GM10266 (cell line): ENCODE data around the gene VWA3A.

ENCODE experiments used
- DNase-seq: peaks from one replicate; pipeline ENCODE4 v3.0.0; 2012; ENCODE audit errors: extremely low spot score
- TF ChIP-seq, protein P1 (sequence below): IDR thresholded peaks from 2 replicates; pipeline ENCODE4 v1.5.1; 2012; ENCODE audit warnings: mild to moderate bottlenecking, low read depth; ENCODE audit not compliant: control insufficient read depth, insufficient read depth; ENCODE audit errors: missing control alignments

The VWA3A gene

GRCh38 chr16:22055881-22056280 is 36.5 kb upstream of the VWA3A start:
- no peak for DNase-seq
- TF ChIP-seq, protein P1, sequence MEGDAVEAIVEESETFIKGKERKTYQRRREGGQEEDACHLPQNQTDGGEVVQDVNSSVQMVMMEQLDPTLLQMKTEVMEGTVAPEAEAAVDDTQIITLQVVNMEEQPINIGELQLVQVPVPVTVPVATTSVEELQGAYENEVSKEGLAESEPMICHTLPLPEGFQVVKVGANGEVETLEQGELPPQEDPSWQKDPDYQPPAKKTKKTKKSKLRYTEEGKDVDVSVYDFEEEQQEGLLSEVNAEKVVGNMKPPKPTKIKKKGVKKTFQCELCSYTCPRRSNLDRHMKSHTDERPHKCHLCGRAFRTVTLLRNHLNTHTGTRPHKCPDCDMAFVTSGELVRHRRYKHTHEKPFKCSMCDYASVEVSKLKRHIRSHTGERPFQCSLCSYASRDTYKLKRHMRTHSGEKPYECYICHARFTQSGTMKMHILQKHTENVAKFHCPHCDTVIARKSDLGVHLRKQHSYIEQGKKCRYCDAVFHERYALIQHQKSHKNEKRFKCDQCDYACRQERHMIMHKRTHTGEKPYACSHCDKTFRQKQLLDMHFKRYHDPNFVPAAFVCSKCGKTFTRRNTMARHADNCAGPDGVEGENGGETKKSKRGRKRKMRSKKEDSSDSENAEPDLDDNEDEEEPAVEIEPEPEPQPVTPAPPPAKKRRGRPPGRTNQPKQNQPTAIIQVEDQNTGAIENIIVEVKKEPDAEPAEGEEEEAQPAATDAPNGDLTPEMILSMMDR = no peak

- DNase-seq = no peak
- TF ChIP-seq, protein P1 = no peak
Observed at GRCh38 chr16:22063888-22064467, 28.4 kb upstream of the VWA3A start.

DNA sequence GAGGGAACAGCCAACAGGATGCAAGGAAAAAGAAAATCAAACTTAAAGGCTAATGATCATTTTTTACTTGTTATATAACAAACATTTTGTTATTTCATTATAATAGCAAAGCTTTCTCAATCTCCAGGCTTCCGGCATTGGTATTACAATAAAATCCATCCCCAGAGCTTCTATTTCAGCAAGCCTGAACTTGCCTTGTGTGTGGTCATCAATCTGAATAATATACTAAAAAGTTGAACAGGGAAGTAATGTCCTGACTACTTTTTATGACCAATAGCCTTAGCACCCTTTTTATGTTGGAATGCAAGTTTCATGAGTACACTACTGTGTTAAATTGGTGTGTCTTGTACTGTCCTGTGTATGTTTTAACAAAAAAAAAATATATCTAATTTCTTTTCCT is 27.1 kb upstream of the VWA3A start:
- no peak for DNase-seq
- TF ChIP-seq, protein P1 = no peak

GRCh38 chr16:22070361-22071330 is 21.7 kb upstream of the VWA3A start:
- no peak for DNase-seq
- TF ChIP-seq, protein P1 = no peak

DNA sequence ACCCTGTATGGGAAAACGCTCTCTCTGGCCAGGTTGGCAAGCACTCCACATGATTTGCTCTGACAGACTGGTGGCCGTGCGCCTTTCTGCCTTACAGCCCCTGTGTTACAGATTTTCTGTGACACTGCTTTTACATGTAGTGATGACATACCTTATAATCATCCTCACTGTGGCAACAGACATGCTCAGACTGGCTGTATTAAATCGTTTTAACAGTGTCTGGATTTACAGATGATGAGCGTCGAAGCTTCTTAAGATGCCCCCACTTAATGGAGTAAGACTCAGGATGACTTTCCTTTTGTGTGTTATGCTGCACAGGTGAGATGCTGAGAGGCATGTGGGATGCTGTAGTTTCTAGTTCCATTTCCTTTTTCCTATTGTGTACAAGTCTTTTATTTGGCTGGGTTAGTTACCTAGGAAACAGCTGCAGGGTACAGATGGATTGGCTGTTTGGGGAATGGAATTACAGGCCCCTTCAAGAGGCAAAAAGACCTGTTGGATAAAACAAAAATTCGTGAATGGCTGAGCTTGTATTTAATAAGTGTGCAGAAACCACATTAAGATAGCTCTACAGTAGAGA is 20.9 kb upstream of the VWA3A start:
- no peak for DNase-seq
- TF ChIP-seq, protein P1 = no peak

- no peak for DNase-seq
- TF ChIP-seq, protein P1 = no peak
Observed at GRCh38 chr16:22073350-22073749, 19.0 kb upstream of the VWA3A start.

DNA sequence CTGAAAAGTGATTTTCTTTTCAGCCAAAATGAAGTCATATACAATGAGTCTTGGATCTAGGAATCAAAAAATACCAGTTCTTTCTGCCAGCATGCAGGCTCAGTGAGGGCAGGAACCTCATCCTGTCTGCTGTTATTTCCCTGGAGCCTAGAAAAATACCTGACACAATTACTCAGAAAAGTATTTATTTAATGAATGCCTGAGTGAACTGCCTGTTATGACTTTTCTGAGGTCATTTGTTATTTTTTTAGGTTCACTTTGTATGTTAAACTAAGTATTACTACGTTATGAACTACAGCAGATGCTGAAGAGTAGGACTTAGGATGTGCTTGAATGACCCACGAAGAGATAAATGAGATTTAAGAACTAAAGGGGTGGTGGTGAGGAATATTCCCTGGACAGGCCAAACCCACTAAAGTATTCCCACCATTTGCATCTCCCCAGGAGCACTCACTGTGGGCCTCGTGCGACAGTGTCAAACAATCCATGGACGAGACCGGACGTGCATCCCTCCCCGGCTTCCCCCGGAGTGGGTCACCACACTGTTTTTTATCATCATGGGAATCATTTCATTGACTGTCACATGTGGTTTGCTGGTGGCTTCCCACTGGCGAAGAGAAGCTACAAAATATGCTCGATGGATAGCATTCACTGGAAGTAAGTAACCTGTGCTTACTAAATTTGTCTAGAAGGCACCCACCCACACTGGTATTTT is 17.1 kb upstream of the VWA3A start:
- TF ChIP-seq, protein P1 = no peak
- DNase-seq = no peak
